WTC11 (cell line): ENCODE results near the gene RHOA. TPM values are rescaled to one million over a fixed set of nuclear protein-coding genes. Genes with fewer than 3 reads are reported as not detected.
A peak's percentile ranks its signal among the peaks of the same experiment; 100 is the strongest.

Source experiments
- ATAC-seq: fragments of 200-7000 bp; cut with Tn5 transposase; 2 replicates; pipeline ENCODE4 v1.10.0; 2021; ENCODE audit warnings: mild to moderate bottlenecking, moderate library complexity
- CTCF ChIA-PET: fragments of 300-600 bp; sonication (Branson Sonifier 250); formaldehyde crosslinking; loops from one replicate; lab custom pipeline; 2021; ENCODE audit warnings: antibody characterized with exemption; lab: Charles Lee
- POLR2A ChIA-PET: fragments of 350-600 bp; sonication (Branson Sonifier 250); formaldehyde crosslinking; loops from one replicate; lab custom pipeline; 2021; ENCODE audit warnings: antibody characterized with exemption; lab: Charles Lee
- DNase-seq: peaks from one replicate; pipeline ENCODE4 v3.0.0; 2021; ENCODE audit warnings: low spot score
- H3K27ac Mint-ChIP-seq: 2 replicates; pipeline ENCODE4 v1.8.0; 2021; ENCODE audit warnings: mixed read lengths
- H3K27me3 Mint-ChIP-seq: 2 replicates; pipeline ENCODE4 v1.8.0; 2021; ENCODE audit warnings: low read depth, mild to moderate bottlenecking, moderate library complexity, mixed read lengths
- H3K36me3 Mint-ChIP-seq: 2 replicates; pipeline ENCODE4 v1.8.0; 2021; ENCODE audit warnings: mixed read lengths
- H3K4me1 Mint-ChIP-seq: 2 replicates; pipeline ENCODE4 v1.8.0; 2022; ENCODE audit warnings: mixed read lengths
- H3K4me3 Mint-ChIP-seq: 2 replicates; pipeline ENCODE4 v1.8.0; 2021; ENCODE audit warnings: mild to moderate bottlenecking, moderate library complexity, mixed read lengths
- H3K9me3 Mint-ChIP-seq: 2 replicates; pipeline ENCODE4 v1.8.0; 2021; ENCODE audit warnings: mixed read lengths
- AFF4 ChIP-seq: sonication (generic); formaldehyde crosslinking; IDR thresholded peaks from 2 replicates; pipeline ENCODE4 v1.8.1; 2023; ENCODE audit warnings: mild to moderate bottlenecking, missing genetic modification reagents, borderline replicate concordance
- AR ChIP-seq: fragments of 250-450 bp; sonication (Bioruptor Pico); IDR thresholded peaks from 2 replicates; pipeline ENCODE4 v1.9.0; 2021; ENCODE audit warnings: mild to moderate bottlenecking
- CBFB ChIP-seq: sonication (generic); formaldehyde crosslinking; IDR thresholded peaks from 2 replicates; pipeline ENCODE4 v1.8.1; 2022; ENCODE audit warnings: mild to moderate bottlenecking, low read depth, missing genetic modification reagents
- E2F4 ChIP-seq: sonication (generic); formaldehyde crosslinking; IDR thresholded peaks from 2 replicates; pipeline ENCODE4 v1.8.1; 2022; ENCODE audit warnings: low read depth, mild to moderate bottlenecking, moderate library complexity, missing genetic modification reagents, borderline replicate concordance
- ELF4 ChIP-seq: sonication (generic); formaldehyde crosslinking; IDR thresholded peaks from 2 replicates; pipeline ENCODE4 v1.8.1; 2022; ENCODE audit warnings: low read depth, mild to moderate bottlenecking, moderate library complexity, missing genetic modification reagents
- FOXJ3 ChIP-seq: sonication (generic); formaldehyde crosslinking; IDR thresholded peaks from 2 replicates; pipeline ENCODE4 v1.9.0; 2021; ENCODE audit warnings: missing genetic modification reagents, mild to moderate bottlenecking, borderline replicate concordance
- GTF2I ChIP-seq: fragments of 250-450 bp; sonication (Bioruptor Pico); conservative IDR thresholded peaks from 2 replicates; pipeline ENCODE4 v1.4.0; 2021; ENCODE audit warnings: mild to moderate bottlenecking
- IRF1 ChIP-seq: sonication (generic); formaldehyde crosslinking; IDR thresholded peaks from 2 replicates; pipeline ENCODE4 v1.8.0; 2023; ENCODE audit warnings: missing genetic modification reagents
- IRF2 ChIP-seq: sonication (generic); formaldehyde crosslinking; IDR thresholded peaks from 2 replicates; pipeline ENCODE4 v1.8.0; 2022; ENCODE audit warnings: low read depth, missing genetic modification reagents, borderline replicate concordance
- NR2C2 ChIP-seq: sonication (generic); formaldehyde crosslinking; IDR thresholded peaks from 2 replicates; pipeline ENCODE4 v1.8.0; 2022; ENCODE audit warnings: mild to moderate bottlenecking, missing genetic modification reagents
- TEAD1 ChIP-seq: sonication (generic); formaldehyde crosslinking; IDR thresholded peaks from 2 replicates; pipeline ENCODE4 v1.8.0; 2022; ENCODE audit warnings: mild to moderate bottlenecking, missing genetic modification reagents
- ZNF232 ChIP-seq: sonication (generic); formaldehyde crosslinking; IDR thresholded peaks from 2 replicates; pipeline ENCODE4 v1.8.0; 2022; ENCODE audit warnings: mild to moderate bottlenecking, missing genetic modification reagents
- ZNF263 ChIP-seq: sonication (generic); formaldehyde crosslinking; IDR thresholded peaks from 2 replicates; pipeline ENCODE4 v1.8.1; 2022; ENCODE audit warnings: low read depth, mild to moderate bottlenecking, moderate library complexity, missing genetic modification reagents
- ZNF532 ChIP-seq: fragments of 250-450 bp; sonication (Bioruptor Pico); IDR thresholded peaks from 2 replicates; pipeline ENCODE4 v1.9.0; 2021; ENCODE audit warnings: mild to moderate bottlenecking, borderline replicate concordance
- total RNA-seq: library from RNA; stranded (reverse); gene quantifications from 3 replicates; pipeline ENCODE4 v1.2.3, GENCODE V29; 2021

The RHOA gene
- total RNA-seq, 1 experiment from 2014 or later = 367 TPM

GRCh38 chr3:49311283-49311682 lies 100.5 kb downstream of the RHOA start:
- 0 out of 2 replicates have a peak overlapping the region, but pooled peaks have one; percentile 36 for H3K27ac Mint-ChIP-seq

More at GRCh38 chr3:49311283-49311682, 100.5 kb downstream of the RHOA start:
- no peak overlapping the region for H3K4me3 Mint-ChIP-seq
- peaks cover 2% of the 10 kb centered on the region; the same call in 1 of the 2 replicates for H3K4me1 Mint-ChIP-seq
- TF ChIP-seq AFF4 (no peak), ZNF263 (CRISPR knock-in tag) (no peak), TEAD1 (CRISPR knock-in tag) (no peak), E2F4 (CRISPR knock-in tag) (no peak), ZNF532 (no peak), IRF1 (CRISPR knock-in tag) (no peak), GTF2I (CRISPR knock-in tag) (no peak), AR (CRISPR knock-in tag) (no peak), ZNF232 (CRISPR knock-in tag) (no peak), IRF2 (CRISPR knock-in tag) (no peak), FOXJ3 (CRISPR knock-in tag) (no peak), CBFB (no peak), ELF4 (CRISPR knock-in tag) (no peak), NR2C2 (CRISPR knock-in tag) (no peak)
- ChIA-PET POLR2A (no interaction called here), CTCF (interaction anchor here (0.7 to 0.8 kb wide), 2 partner anchors 29 to 138 kb away, joined by 3 read pairs; partner anchors contain the start of gene USP4)
- H3K36me3 Mint-ChIP-seq = peaks cover 19% of the 10 kb centered on the region; the same call in 1 of the 2 replicates
- DNase-seq = peak; percentile 17
- no peak for ATAC-seq
- no peaks in the 10 kb centered on the region for H3K9me3 Mint-ChIP-seq
- H3K27me3 Mint-ChIP-seq = no peaks in the 10 kb centered on the region
